PC-9 (cell line): ENCODE data around the gene SMAD5. TPM values are rescaled to one million over a fixed set of nuclear protein-coding genes. Genes with fewer than 3 reads are reported as not detected.

Experiments used
- BruUV-seq: library from RNA; stranded (reverse); fragments of 400-500 nt; replicated peaks from 2 replicates; lab custom pipeline; 2021; lab: Mats Ljungman, UMichigan
- CTCF ChIA-PET: fragments of 300-600 bp; sonication (Branson Sonifier 250); formaldehyde crosslinking; loops from one replicate; lab custom pipeline; 2022; ENCODE audit warnings: antibody characterized with exemption; lab: Charles Lee
- POLR2A ChIA-PET: fragments of 300-600 bp; sonication (Branson Sonifier 250); formaldehyde crosslinking; loops from one replicate; lab custom pipeline; 2022; ENCODE audit warnings: antibody characterized with exemption; ENCODE audit not compliant: unreplicated experiment; lab: Charles Lee
- DNase-seq, 2 experiments: peaks; one replicate each; pipeline versions ENCODE4 v3.0.0 to v3.0.0-alpha.2; 2015 to 2022; ENCODE audit warnings: mixed read lengths in 1 of 2
- H2AFZ ChIP-seq: fragments of 200-600 bp; sonication (generic); 2 replicates; pipeline ENCODE4 v1.8.1; 2017; ENCODE audit warnings: antibody characterized with exemption
- H3F3A ChIP-seq: fragments of 200-600 bp; sonication (generic); 2 replicates; pipeline ENCODE4 v1.8.1; 2017; ENCODE audit warnings: antibody characterized with exemption, mild to moderate bottlenecking, low read depth; ENCODE audit not compliant: insufficient read depth
- H3K27ac ChIP-seq: fragments of 200-600 bp; sonication (generic); 2 replicates; pipeline ENCODE4 v1.6.1; 2016; ENCODE audit warnings: mixed run types
- H3K27me3 ChIP-seq: fragments of 200-600 bp; sonication (generic); 2 replicates; pipeline ENCODE4 v1.6.1; 2016; ENCODE audit warnings: low read depth, mixed run types; ENCODE audit not compliant: insufficient read depth
- H3K36me3 ChIP-seq: fragments of 200-600 bp; sonication (generic); 2 replicates; pipeline ENCODE4 v1.6.1; 2016; ENCODE audit warnings: low read depth, mixed run types
- H3K4me1 ChIP-seq: fragments of 200-600 bp; sonication (generic); replicated peaks from 2 replicates; pipeline ENCODE4 v1.6.1; 2016; ENCODE audit warnings: mixed run types; ENCODE audit not compliant: insufficient read depth
- H3K4me2 ChIP-seq: fragments of 200-600 bp; sonication (generic); 2 replicates; pipeline ENCODE4 v1.6.1; 2017; ENCODE audit warnings: mixed run types
- H3K4me3 ChIP-seq: fragments of 200-600 bp; sonication (generic); 2 replicates; pipeline ENCODE4 v1.6.1; 2016; ENCODE audit warnings: mixed run types
- H3K79me2 ChIP-seq: fragments of 200-600 bp; sonication (generic); 2 replicates; pipeline ENCODE4 v1.6.1; 2017; ENCODE audit warnings: low read depth, mixed run types
- H3K9me2 ChIP-seq: fragments of 200-600 bp; sonication (generic); 2 replicates; pipeline ENCODE4 v1.8.1; 2017; ENCODE audit warnings: mild to moderate bottlenecking; ENCODE audit not compliant: insufficient read depth
- H3K9me3 ChIP-seq: fragments of 200-600 bp; sonication (generic); 2 replicates; pipeline ENCODE4 v1.8.1; 2016; ENCODE audit warnings: low read depth; ENCODE audit not compliant: insufficient read depth
- H4K20me1 ChIP-seq: fragments of 200-600 bp; sonication (generic); 2 replicates; pipeline ENCODE4 v1.8.1; 2017; ENCODE audit not compliant: insufficient read depth
- CTCF ChIP-seq: fragments of 200-600 bp; sonication (generic); conservative IDR thresholded peaks from 2 replicates; pipeline ENCODE4 v1.6.1; 2017; ENCODE audit warnings: mixed run types, antibody characterized with exemption, mild to moderate bottlenecking, moderate library complexity
- EZH2 ChIP-seq: fragments of 200-600 bp; sonication (generic); IDR thresholded peaks from 2 replicates; pipeline ENCODE4 v1.8.0; 2017; ENCODE audit warnings: antibody characterized with exemption, low read depth
- intact Hi-C: fragments of 100-400 bp; cut with micrococcal nuclease; formaldehyde crosslinking; loops from one replicate; pipeline ENCODE4 v1.10.0; 2022; ENCODE audit not compliant: unreplicated experiment
- total RNA-seq: library from RNA; stranded (reverse); gene quantifications from 2 replicates; pipeline ENCODE4 v1.2.3, GENCODE V29; 2021

The SMAD5 gene
- total RNA-seq, 1 experiment from 2014 or later = 50.6 TPM

- intact Hi-C loops = no loop called here
- CTCF ChIA-PET = no interaction called here
- no peaks in the 10 kb centered on the region for H3K79me2 ChIP-seq
- BruUV-seq = no TSS peak
- no peaks in the 10 kb centered on the region for H3K9me3 ChIP-seq
- DNase-seq = no peak
- H2AFZ ChIP-seq = no peak within 1 kb of the TSS
- POLR2A ChIA-PET = no interaction called here
- no peaks in the 10 kb centered on the region for H3K27me3 ChIP-seq
- no peak within 1 kb of the TSS for H3K4me2 ChIP-seq
- TF ChIP-seq CTCF (no peak), EZH2 (no peak)
- H3K4me1 ChIP-seq = peaks cover 5% of the 10 kb centered on the region
- 0 out of 2 replicates have a peak, but pooled peaks cover 6% of the 10 kb centered on the region for H3K36me3 ChIP-seq
- no peaks in the 10 kb centered on the region for H3F3A ChIP-seq
- H3K4me3 ChIP-seq = no peak within 1 kb of the TSS
- no peaks in the 10 kb centered on the region for H3K9me2 ChIP-seq
- no peak within 1 kb of the TSS for H3K27ac ChIP-seq
- H4K20me1 ChIP-seq = no peaks in the 10 kb centered on the region
Observed at GRCh38 chr5:136192526-136193321, 60.1 kb downstream of the SMAD5 start, which contains the start of gene SMIM32. SMIM32 (minus strand) TSS chr5:136193162; CDS start chr5:136192524, 638 bp downstream.

GRCh38 chr5:136193322-136193935 lies 60.8 kb downstream of the SMAD5 start:
- no peak overlapping the region for H3K27ac ChIP-seq
- peaks cover 5% of the 10 kb centered on the region for H3K4me1 ChIP-seq
- H3K9me2 ChIP-seq = no peaks in the 10 kb centered on the region
- ChIA-PET CTCF (no interaction called here), POLR2A (no interaction called here)
- H3K79me2 ChIP-seq = no peaks in the 10 kb centered on the region
- TF ChIP-seq CTCF = no peak
- no peak for TF ChIP-seq EZH2
- no peaks in the 10 kb centered on the region for H4K20me1 ChIP-seq
- no peak overlapping the region for H3K4me3 ChIP-seq
- H3K4me2 ChIP-seq = no peak overlapping the region
- intact Hi-C loops = no loop called here
- H3K27me3 ChIP-seq = no peaks in the 10 kb centered on the region
- no TSS peak for BruUV-seq
- H3F3A ChIP-seq = no peaks in the 10 kb centered on the region
- H3K36me3 ChIP-seq = 0 out of 2 replicates have a peak, but pooled peaks cover 3% of the 10 kb centered on the region
- no peak overlapping the region for H2AFZ ChIP-seq
- DNase-seq = no peak
- no peaks in the 10 kb centered on the region for H3K9me3 ChIP-seq

- BruUV-seq = no TSS peak
- H2AFZ ChIP-seq = no peak overlapping the region
- H3K27me3 ChIP-seq = no peaks in the 10 kb centered on the region
- H3K4me3 ChIP-seq = no peak overlapping the region
- H3K79me2 ChIP-seq = no peaks in the 10 kb centered on the region
- H3F3A ChIP-seq = no peaks in the 10 kb centered on the region
- H3K9me2 ChIP-seq = no peaks in the 10 kb centered on the region
- CTCF ChIA-PET = no interaction called here
- peaks cover 5% of the 10 kb centered on the region for H3K4me1 ChIP-seq
- H3K4me2 ChIP-seq = no peak overlapping the region
- no peak for DNase-seq
- POLR2A ChIA-PET = no interaction called here
- no peaks in the 10 kb centered on the region for H3K9me3 ChIP-seq
- H4K20me1 ChIP-seq = no peaks in the 10 kb centered on the region
- H3K36me3 ChIP-seq = no peaks in the 10 kb centered on the region
- no peak overlapping the region for H3K27ac ChIP-seq
- TF ChIP-seq EZH2 (no peak), CTCF (no peak)
- intact Hi-C loops = no loop called here
Observed at GRCh38 chr5:136194576-136194975, 61.9 kb downstream of the SMAD5 start.
